Measurements from ENCODE around the gene C14orf132.
A peak's percentile ranks its signal among the peaks of the same experiment; 100 is the strongest.

Gene C14orf132

DNA sequence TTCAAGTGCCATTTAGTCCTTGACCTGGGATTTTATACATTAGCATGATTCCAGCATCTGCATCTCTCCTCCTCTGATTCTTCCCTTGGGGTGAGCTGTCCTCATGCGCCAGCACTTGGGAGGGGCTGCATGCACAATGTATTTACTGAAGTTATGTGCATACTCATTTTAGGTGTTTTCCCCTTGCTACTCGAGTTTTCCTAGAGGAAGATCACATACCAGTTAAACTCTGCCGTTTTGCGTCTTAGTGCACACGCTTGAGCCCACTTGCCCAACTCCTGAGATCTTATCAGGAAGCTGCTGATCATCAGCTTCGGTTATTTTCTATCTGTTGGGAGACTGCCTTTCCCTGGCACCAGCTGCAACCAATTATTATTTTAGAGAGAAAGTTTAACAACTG lies 78.8 kb downstream of the C14orf132 start:
- DNase-seq (ENCODE audit: extremely low read depth, low read depth), result no peak

DNA sequence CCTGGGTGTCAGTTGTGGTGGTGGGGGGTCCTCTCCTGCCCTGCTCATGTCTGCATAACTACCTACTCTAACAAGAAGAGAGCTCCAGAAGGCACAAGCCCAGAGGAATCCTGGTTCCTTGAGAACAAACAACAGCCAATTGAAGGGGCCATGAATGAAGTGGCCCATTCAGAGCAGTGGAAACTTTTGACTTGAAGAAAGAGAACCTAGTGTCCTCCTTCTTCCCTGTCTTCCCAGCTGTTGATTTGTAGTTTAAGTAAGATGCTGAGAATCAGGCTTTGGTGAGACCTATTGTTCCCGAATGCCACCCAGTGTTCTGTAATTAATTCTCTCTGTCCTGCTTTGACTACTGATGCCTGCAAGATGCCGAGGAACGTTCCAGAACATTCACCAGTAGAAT lies 79.2 kb downstream of the C14orf132 start:
- no peak overlapping the region for H3K4me3 ChIP-seq (replicated peaks; ENCODE audit: low read depth, low read length)
- TF ChIP-seq, protein P1, sequence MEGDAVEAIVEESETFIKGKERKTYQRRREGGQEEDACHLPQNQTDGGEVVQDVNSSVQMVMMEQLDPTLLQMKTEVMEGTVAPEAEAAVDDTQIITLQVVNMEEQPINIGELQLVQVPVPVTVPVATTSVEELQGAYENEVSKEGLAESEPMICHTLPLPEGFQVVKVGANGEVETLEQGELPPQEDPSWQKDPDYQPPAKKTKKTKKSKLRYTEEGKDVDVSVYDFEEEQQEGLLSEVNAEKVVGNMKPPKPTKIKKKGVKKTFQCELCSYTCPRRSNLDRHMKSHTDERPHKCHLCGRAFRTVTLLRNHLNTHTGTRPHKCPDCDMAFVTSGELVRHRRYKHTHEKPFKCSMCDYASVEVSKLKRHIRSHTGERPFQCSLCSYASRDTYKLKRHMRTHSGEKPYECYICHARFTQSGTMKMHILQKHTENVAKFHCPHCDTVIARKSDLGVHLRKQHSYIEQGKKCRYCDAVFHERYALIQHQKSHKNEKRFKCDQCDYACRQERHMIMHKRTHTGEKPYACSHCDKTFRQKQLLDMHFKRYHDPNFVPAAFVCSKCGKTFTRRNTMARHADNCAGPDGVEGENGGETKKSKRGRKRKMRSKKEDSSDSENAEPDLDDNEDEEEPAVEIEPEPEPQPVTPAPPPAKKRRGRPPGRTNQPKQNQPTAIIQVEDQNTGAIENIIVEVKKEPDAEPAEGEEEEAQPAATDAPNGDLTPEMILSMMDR (IDR thresholded peaks at IDR 0.05; ENCODE audit: low read depth, low read length, missing control alignments), result no peak
- DNase-seq (ENCODE audit: extremely low read depth, low read depth), result no peak

More for the DNA sequence above, 78.8 kb downstream of the C14orf132 start:
- no peak overlapping the region for H3K4me3 ChIP-seq (replicated peaks; ENCODE audit: low read depth, low read length)
- TF ChIP-seq, protein P1 (IDR thresholded peaks at IDR 0.05; ENCODE audit: low read depth, low read length, missing control alignments), result no peak

DNA sequence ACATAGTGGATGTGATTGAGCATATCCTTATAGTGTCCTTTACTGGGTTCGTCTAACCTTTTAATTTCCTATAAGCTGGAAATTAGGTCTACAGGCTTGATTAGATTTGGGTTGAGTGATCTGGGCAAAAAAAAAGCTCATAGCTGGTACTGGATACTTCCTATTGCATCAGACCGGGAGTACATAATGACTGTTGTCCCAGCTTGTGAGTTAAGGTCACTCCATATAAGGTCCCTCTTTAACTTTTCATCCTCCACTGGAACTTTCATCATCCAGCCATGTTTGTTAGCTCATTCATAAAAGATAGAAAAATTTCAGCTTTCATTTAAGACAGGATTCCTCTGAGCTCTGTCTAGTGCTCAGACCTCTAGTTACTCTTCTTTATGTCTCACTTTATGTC lies 80.8 kb downstream of the C14orf132 start:
- H3K4me3 ChIP-seq (replicated peaks; ENCODE audit: low read depth, low read length), result no peak overlapping the region
- no peak for DNase-seq (ENCODE audit: extremely low read depth, low read depth)
- TF ChIP-seq, protein P1 (IDR thresholded peaks at IDR 0.05; ENCODE audit: low read depth, low read length, missing control alignments), result no peak

DNA sequence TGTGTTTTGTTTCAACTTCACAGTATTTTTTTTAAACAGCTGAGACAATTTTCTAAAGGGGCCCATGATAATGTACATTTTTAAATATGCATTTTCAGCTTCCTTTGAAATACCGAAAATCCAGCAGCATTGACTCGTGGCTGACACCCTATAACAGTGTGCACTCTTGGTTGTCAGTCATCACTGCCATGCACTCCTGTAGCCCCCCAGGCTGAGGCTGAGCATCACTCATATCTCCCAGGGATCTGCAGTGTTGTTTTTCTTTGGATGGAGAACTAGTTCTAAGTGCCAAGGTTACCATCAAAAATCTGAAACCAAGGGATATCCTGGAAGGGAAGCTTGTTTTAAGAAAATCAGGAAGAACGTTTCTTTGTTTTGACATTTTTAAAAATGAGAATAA lies 81.2 kb downstream of the C14orf132 start:
- TF ChIP-seq, protein P1 (IDR thresholded peaks at IDR 0.05; ENCODE audit: low read depth, low read length, missing control alignments), result no peak
- DNase-seq (ENCODE audit: extremely low read depth, low read depth), result no peak
- no peak overlapping the region for H3K4me3 ChIP-seq (replicated peaks; ENCODE audit: low read depth, low read length)

DNA sequence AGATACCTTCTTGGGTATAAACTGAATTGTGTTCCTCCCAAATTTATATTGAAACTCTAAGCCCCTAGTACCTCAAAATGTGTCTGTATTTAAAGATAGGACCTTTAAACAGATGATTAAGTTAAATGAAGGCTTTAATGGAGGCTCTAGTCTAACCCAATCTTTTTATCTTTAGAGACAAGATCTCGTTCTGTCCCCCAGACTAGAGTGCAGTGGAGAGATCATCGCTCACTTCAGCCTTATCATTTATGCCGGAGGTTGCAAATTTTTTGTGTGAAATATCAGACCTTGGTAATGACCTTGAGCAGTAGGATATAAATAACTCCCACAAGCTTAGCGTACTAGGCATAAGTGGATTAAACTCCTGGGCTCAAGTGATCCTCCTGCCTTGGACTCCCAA lies 81.8 kb downstream of the C14orf132 start:
- TF ChIP-seq, protein P1 (IDR thresholded peaks at IDR 0.05; ENCODE audit: low read depth, low read length, missing control alignments), result no peak
- H3K4me3 ChIP-seq (replicated peaks; ENCODE audit: low read depth, low read length), result no peak overlapping the region
- DNase-seq (ENCODE audit: extremely low read depth, low read depth), result no peak

DNA sequence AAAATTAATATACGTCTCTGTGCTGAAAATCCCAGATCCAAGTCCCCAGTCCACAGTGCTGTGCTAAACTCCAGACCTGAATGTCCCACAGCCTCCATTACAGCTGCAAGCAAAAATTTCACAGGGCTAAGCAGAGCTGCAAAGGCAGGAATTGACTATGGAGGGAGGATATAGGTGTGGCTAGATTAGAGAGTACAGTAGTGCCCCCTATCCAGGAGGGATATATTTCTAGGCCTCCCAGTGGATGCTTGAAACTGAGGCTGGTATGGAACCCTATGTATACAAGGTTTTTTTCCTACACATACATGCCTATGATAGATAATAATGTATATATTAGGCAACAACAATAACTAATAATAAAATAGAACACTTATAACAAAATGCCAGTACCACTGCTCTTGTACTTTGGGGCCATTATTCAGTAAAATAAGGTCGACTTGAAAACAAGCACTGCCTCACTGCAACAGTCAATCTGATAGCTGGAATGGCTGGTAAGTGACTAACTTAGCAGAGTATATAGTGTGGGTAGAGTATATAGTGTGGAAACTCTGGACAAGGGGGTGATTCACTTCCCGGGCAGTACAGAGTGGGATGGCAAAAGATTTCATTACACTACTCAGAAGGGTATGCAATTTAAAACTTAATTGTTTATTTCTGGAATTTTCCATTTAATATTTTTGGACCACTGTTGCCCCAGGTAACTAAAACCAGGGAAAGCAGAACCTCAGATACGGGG lies 82.7 kb downstream of the C14orf132 start:
- H3K4me3 ChIP-seq (replicated peaks; ENCODE audit: low read depth, low read length), result no peak overlapping the region
- TF ChIP-seq, protein P1 (IDR thresholded peaks at IDR 0.05; ENCODE audit: low read depth, low read length, missing control alignments), result no peak
- DNase-seq (ENCODE audit: extremely low read depth, low read depth), result no peak

DNA sequence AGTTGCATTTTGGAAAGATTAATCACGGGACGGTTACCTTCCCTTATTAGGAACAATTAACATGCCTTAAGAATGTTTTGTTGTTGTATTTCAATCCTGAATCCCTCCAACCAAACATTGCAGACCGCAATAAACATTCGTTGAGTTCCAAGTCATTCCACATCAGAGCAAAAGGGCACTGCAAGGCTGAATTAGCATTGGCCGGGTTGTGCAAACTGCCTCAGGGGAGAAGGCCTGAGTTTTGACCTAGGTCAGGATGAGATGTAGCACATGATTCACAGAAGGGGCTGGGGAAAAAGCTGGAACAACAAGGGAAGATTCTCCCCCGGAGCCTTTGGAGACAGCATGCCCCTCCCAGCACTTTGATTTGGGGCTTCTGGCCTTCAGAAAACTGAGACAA lies 83.3 kb downstream of the C14orf132 start:
- H3K4me3 ChIP-seq (replicated peaks; ENCODE audit: low read depth, low read length), result no peak overlapping the region
- TF ChIP-seq, protein P1 (IDR thresholded peaks at IDR 0.05; ENCODE audit: low read depth, low read length, missing control alignments), result no peak
- peak; percentile 78 for DNase-seq (ENCODE audit: extremely low read depth, low read depth)

Data from HFF-Myc (cell line).